Left renal cortex interstitium (tissue), 4 donors: Measurements from ENCODE around the gene PNPT1. TPM values are rescaled to one million over a fixed set of nuclear protein-coding genes. Genes with fewer than 3 reads are reported as not detected.
A peak's percentile ranks its signal among the peaks of the same experiment; 100 is the strongest.

ENCODE experiments used
- DNase-seq, 4 donors: peaks; one replicate each; pipeline ENCODE4 v3.0.0-alpha.2; 2013; ENCODE audit warnings: low read depth in 4 of 4, low spot score in 2 of 4, missing footprints in 1 of 4
- polyA plus RNA-seq, 4 donors: library from polyadenylated mRNA; unstranded; fragments of 120-200 nt; gene quantifications; one replicate each; pipeline ENCODE4 v1.2.1, GENCODE V29; 2013; ENCODE audit not compliant: insufficient read length in 4 of 4

The PNPT1 gene
- polyA plus RNA-seq, 4 donors = 20.1 to 32.3 (median 26.0) TPM

DNA sequence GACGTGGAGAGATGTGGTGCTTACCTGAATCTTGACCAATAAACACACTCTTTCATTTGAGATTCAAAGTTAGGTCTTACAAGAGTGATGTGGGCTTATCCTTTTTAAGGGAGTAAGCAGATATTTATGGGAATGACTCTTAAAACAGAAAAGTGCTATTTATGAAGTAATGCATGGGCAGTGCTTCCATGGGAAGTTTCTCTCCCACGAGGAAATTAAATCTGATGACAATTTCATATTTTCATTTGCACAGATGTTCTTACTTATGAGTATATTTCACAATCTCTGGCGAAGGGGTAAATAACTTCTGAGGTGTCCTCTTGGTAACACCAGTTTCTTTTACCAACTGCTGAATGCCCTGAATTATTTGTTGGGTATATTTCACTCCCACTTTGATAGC is 21.0 kb downstream of the PNPT1 start:
- no peak for DNase-seq

DNA sequence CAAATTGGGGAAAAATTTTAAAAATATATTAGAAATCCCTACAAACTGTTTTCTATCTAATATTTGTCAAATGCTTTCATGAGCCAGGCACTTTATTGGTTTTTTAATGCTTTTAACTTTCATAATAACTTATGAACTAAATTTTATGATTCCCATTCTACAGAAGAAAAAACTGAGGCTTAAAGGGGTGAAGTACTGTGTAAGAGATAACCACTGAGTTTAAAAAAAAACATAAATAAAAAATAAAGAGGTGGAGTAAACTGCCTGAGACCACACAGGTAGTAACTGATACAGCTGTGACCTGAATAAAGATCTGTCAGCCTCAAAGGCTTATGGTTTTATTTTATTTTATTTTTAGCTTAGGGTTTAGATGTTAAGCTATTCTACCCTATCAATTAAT is 24.7 kb downstream of the PNPT1 start:
- DNase-seq = no peak

DNA sequence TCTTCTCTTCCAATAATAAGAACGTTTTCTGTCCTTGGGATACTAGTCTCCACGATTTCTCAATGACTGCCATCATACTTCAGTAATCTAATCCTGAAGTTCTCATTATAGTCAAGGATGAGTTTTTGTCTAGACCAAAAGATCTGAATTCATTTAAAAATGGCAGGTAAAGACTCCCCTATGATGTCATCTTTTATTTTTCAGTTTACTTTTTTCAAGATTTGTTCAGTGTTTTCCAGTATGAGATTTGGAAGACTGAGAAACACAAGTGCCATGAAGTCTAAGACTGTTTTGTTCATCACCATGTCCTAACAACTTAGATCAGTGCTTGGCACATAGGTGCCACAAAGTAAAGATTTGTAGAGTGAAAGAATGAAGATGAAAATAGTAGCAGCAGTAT is 40.4 kb downstream of the PNPT1 start:
- DNase-seq = no peak

DNA sequence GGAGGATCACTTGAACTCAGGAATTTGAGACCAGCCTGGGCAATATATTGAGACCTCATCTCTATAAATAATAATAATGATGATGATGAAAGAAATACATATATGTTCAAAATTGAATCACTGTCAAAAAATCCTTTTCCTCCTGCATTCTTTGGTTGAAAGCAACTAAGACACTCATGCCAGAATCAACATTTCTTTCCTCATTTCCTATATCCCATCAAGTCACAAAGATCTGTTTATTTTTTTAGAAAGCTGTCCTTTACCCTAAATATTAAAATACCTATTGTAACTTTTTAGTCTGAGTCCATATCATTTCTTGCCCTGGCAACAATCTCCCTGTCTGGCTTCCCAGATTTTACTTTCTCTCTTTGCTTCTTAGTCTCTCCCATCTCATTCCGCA is 44.4 kb downstream of the PNPT1 start:
- DNase-seq = no peak

DNA sequence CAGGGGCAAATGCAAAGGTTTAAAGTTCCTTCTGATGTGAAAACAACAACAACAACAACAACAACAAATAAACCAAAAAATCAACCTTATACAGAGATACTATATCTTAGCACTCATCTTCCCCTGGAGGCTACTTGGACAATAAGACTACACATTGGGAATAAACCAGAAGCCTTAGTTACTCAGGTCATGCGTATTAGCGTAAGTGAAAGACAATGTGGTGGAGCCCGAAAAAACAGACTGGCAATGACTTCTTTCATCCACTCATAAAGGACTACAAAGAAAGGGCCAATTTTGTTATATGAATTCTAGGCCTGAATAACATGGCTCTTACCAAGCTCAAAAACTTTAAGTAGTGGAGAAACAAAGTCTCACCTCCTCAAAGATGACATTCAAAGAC is 56.8 kb downstream of the PNPT1 start:
- DNase-seq = no peak

DNA sequence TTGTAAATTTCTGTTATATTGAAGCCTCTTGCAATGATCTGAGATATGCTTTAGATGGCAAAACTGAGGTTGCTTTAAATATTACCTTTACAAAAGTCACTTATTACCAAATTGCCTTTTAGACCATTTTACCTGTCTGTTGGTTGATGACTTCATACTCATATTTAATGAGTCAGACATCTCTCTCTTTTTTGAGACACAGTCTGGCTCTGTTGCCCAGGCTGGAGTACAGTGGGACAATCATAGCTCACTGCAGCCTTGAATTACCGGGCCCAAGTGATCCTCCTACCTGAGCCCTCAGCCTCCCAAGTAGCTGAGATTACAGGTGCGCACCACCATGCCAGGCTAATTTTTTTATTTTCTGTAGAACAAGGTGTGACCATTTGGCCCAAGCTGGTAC is 64.7 kb downstream of the PNPT1 start:
- DNase-seq = no peak

DNA sequence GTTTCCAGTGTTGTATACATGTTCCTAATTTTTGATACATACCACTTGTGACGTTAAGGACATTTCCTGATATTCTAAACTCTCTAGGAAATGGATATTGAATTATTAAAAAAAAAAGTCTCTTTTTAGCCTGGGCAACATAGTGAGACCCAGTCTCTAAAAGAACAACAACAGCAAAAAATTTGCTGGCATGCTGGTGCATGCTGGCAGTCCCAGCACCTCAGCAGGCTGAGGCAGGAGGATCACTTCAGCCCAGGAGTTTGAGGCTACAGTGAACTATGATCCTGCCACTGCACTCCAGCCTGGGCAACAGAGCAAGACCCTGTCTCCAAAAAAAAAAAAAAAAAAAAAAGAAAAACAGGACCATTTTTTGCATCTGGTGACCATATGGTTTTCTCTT is 65.7 kb downstream of the PNPT1 start:
- no peak for DNase-seq

DNA sequence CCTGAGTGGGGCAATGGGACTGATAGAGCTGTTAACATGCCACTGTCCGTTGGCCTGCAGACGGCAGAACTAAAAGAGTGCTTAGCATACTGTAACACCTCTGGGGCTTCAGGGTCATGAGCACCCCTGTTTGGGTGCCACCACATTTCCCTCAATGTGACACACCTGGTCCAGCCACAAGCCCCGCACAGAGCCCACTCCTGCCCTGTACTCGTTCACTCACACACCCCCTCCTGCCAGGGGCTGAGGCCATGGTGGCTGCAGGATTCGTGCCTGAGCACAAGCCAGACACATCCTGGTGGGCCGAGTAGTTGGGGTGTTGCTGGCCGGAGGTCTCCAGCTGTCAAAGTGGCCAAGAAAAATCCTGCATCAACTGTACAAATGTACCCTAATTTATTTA is 71.8 kb downstream of the PNPT1 start:
- DNase-seq = no peak

DNA sequence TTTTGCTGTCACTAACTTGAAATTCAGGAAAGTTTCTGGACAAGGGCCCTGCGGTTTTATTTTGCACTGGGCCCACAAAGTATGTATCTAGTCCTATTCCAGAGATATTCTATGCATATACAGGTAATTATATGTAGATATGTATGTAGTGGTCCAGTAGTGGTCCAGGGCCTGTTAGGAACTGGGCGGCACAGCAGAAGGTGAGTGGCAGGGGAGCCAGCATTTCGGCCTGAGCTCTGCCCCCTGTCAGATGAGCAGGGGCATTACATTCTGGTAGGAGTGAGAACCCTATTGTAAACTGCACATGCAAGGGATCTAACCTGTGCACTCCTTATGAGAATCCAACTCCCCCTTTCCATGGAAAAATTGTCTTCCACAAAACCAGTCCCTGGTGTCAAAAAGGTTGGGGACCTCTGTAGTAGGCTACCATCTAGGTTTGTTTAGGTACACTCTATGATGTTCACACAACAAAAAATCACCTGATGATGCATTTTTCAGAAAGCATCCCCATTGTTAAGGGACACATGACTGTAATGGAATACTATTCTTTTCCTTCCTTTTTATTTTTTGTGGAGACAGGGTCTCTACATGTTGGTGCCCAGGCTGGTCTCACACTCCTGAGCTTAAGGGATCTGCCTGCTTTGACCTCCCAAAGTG is 73.4 kb downstream of the PNPT1 start:
- no peak for DNase-seq

DNA sequence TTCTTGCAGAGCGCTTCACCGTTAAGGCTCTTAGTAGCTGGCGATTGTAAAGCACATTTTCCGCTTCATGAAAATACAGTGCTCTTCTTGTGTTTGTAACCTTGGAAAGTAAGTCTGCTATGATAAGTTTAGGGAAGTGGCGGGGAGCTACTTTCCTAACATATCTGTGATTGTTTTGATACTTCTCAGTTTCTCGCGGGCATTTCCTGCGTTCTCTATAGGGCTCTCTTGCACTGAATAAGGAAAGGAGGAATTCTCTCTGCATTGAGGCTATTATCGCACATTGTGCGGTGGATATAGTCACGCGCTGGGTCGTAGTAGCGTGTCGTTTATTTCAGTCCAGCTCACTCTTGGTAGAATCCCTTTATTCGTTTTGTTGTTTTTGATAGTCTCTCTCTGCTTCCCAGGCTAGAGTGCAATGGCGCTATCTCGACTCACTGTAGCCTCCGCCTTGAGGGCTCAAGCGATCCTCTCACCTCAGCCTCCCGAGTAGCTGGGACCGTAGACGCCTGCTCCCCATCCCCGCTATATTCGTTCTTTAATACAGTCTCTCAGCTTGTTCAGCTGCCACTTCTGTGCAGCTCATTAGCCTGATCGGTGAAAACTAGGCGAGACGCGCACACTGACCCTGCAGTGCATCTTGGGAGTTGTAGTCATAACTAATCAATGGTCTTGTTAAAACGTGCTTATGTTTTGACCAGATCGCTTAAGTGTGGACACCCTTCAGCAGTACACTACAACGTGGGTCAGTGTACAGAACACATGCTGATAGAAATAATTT is 75.2 kb downstream of the PNPT1 start:
- peak; percentile 36 to 65 (median 51) for DNase-seq

DNA sequence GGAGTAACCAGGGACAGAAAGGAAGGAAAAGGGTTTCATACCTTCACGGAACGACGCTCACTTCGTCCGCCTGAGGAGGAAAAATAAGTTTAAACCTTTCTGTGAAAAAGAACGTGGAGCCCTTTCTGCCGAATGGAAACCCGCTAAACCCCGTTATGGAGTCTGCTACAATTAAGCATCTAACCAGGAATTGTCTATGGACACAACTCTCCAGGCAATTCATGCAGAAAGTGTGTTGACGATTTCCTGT is 75.7 kb downstream of the PNPT1 start:
- DNase-seq = peak in 2 of 4 donors; percentile 10 to 35

DNA sequence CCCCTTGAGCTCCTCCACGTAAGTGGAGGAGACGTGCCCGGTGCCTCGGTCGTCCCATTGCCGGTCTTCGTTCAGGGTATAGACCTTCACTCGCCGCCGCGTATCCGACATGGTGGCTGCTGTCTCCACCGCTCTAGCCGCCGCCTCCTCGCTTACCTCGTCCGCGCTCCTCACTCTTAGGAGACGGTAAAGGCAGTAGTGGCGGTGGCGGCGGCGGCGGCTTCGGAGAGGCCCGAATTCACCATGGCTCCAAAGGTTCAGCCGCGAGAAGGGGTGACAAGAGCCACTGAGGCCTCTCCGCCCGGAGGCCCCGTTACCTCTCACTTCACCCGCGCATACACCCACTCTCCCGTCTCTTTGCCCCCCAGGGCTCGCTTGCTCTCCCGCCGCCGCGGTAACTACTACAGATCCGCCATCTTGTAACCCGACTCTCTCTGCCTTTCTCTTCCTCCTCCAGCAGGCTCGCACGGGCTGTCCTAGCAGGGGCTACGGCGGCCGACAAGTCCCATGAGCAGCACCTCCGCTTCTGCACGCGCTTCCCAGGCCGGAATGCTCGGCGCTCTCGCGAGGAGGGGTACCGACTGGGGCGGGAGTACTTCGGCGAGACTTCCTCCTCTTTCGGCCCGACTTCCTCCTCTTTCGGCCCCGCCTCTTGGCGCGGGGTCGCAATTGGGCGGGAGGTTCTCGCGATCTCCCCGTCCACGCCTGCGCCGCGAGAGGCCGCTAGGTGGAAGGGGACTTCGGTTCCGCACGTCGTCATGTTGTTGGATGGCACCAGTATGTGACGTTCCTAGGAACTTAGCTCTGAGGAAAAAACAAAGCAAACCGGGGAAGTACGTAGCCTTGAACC is 76.2 kb downstream of the PNPT1 start, which contains the start of gene PPP4R3B:
Gene PPP4R3B (minus strand): TSS at position 448 of the 850 bp plus-strand sequence. CDS start 337 bp downstream, at position 111.
- DNase-seq = peak; percentile 93 to 98 (median 98)

DNA sequence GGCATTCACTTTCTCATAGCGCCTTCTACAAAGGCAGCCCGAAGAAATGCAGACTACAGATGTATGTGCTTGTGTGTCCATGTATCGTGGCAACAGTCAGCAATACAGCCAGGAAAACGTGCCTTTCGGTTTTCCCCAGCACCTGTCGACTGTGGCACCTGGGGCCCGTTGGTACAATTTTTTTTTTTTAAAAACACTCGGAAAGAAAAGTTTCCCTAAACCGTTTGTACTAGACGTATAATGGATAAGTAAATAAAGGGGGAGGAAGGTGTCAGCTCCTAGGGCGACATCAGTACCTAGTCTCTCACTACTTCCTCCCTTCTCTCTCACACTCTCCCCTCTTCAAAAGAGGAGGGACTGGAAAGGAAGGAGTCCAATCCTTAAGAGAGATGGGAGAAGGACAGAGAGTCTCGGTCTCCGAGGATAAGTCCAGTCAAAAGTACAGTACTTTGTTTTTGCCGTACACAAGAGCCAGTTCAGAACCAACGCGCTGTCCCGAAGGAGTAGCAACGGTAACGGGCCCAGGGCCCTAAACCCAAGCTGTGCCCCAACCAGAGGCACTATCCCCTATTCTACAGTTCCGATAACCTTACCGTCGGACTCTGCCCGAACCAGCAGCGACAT is 77.0 kb downstream of the PNPT1 start:
- DNase-seq = peak; percentile 39 to 66 (median 44)

DNA sequence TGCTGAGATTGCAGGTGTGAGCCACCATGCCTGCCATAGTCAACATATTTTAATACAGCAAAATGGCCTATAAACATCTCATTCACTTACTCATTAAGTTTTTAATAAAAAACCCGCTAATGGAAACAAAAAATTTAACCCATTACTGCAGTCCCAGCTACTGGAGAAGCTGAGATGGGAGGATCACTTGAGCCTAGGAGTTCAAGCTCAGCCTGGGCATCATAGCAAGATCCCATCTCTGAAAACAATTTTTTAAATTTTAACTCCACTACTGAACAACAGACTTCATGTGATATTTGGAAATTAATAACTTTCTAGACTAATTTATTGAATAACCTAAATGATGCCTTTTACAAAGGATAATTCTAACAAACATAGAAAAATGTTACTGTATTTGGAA is 81.6 kb downstream of the PNPT1 start:
- DNase-seq = no peak

DNA sequence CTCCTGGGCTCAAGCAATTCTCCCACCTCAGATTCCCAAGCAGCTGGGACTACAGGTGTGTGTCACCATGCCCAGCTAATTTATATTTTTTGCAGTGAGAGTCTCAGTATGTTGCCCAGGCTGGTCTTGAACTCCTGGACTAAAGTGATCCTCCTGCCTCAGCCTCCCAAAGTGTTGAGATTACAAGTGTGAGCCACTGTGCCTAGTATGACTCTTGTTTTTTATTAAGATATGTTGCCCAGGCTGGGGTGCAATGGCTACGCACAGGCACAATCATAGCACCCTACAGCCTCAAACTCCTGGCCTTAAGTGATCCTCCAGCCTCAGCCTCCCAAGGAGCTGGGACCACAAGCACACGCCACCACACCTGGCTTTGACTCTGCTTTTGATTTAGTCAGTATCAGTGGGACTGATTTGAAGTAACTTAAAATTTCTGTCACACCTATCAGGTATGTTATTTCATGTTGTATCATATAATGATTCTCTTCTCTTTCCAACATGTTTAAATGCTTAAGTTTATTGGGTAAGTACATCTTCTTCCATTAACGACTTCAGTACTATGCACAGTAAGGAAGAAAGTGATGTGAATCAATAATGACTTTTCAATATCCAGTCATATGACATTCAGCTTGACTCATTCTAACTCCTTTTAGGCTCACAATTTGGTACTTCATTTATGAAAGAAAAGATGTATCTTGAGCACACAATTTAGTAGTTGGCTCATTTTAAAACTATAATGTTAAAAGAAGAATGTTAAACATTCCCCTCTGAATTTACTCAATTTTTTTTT is 82.5 kb downstream of the PNPT1 start:
- no peak for DNase-seq

DNA sequence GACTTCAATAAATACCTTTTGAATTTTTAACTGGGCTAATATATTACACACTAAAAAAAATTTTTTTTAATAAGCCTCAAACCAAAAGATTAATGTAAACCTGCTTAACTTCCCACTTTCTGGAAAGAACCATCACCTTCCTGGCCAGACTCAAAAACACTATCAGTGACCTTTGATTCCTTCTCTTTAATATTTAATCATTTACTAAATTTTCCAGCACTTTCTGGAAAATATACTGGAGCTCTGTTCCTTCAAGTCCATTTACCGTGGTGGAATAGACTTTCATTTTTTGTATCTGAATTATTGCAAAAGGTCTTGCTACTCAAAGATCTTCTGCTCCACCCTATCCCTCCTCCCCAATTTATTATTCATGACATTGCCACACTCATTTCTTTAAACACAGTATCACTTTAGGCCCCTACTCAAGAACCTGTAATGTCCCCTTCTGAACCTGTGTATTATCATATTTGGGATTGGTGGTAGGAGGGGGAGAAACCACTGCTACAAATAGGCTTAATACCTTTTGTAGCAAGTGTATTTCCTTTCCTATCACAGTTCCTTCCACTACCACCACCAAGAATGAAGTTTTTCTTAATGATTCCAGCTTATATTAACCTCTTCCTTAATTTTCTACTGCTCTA is 83.6 kb downstream of the PNPT1 start:
- no peak for DNase-seq

DNA sequence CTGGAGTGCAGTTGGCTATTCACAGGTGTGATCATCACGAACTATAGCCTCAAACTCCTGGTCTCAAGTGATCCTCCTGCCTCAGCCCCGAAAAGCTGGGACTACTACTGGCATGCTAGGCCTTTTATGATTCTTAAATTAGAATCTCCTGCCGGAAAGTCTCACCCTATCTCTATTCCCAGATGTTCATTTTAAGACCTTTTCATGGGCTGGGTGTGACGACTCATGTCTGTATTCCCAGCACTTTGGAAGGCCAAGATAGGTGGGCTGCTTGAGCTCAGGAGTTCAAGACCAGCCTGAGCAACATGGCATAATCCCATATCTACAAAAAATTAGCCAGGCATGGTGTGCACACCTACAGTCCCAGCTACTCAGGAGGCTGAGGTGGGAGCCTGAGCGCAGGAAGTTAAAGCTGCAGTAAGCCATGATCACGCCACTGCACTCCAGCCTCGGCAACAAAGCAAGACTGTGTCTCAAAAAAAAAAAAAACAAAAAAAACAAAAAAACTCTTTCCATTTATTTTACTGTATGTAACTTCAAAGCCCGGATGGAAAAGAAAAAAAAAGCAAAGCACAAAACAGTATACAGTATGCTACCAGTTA is 84.3 kb downstream of the PNPT1 start:
- DNase-seq = no peak

DNA sequence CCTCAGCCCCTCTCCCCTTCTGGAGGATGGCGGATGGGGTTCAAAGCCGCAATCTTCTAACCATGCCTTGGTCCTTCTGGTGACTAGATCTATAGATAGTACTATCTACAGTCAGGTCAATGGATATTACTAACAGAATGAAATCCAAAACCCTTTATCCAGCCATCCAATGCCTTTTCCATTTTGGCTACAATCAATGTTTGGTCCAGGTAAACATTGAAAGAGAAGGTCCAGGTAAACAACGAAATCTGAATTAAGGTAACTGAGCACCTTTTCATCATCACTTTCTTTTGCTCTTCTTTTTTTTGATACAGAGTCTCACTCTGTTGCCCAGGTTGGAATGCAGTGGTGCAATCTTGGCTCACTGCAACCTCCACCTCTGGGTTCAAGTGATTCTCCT is 85.9 kb downstream of the PNPT1 start:
- DNase-seq = no peak

DNA sequence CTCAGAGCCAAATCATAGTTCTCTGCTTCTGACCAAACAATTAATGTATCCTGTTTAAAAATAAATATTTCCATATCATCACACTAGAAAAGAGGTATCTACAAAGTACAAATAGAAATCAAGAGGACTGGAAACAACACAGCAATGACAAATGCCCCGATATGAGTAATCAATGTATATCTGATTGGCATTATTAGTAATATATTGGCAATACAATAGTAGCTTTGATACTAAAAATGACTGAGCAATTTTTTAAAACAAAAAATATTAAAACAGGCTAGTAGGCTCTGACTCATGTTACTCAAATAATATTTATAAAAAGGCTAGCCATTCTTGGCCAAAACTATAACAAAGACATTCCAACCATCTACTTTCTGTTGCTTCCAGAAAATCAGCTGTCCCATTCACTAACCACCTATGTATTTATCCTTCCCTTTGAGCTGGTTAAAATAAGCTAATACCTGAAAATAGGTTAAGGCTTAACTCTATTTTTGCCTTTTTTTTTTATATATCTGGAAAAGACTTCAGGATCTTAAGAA is 89.5 kb downstream of the PNPT1 start:
- no peak for DNase-seq
